ENCODE data around the gene TPX2.

DNA sequence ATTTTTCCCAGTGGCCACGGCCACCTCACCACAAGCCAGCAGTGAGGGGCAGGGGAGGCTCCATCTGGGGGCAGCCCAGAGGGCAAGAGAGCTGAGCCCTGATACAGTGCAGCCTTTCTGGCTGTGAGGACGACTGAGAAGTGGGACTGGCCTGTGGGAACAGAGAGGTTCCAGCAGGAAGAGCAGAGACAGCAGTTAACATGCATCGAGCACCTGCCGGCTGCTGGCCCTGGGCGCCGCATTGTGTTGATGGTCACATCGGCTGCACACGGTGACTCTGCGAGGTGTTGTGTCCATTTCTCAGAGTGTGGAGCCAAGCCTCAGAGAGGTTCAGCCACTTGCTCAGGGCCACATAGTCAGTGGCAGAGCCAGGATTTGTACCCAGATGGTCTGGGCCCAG is 96.5 kb downstream of the TPX2 start:
- TF ChIP-seq SIN3A (conservative IDR thresholded peaks at IDR 0.05 in 1 of 2, IDR thresholded peaks at IDR 0.05 in 1 of 2; ENCODE audit: low read depth in 1 of 2, low read length in 2 of 2) (no peak), CTCF (IDR thresholded peaks at IDR 0.05; ENCODE audit: control extremely low read depth in 1 of 3, insufficient read depth in 1 of 3, low read depth in 1 of 3, low read length in 3 of 3) (no peak), CHD2 (IDR thresholded peaks at IDR 0.05; ENCODE audit: low read length) (no peak), KDM5A (IDR thresholded peaks at IDR 0.05; ENCODE audit: low read length) (no peak), RAD21 (IDR thresholded peaks at IDR 0.05 in 1 of 2, conservative IDR thresholded peaks at IDR 0.05 in 1 of 2; ENCODE audit: low read depth in 2 of 2, low read length in 2 of 2) (no peak), MAX (IDR thresholded peaks at IDR 0.05) (no peak), POLR2AphosphoS5 (IDR thresholded peaks at IDR 0.05; ENCODE audit: low read depth, low read length) (no peak), SRF (IDR thresholded peaks at IDR 0.05; ENCODE audit: low read depth, low read length) (no peak), NRF1 (IDR thresholded peaks at IDR 0.05; ENCODE audit: low read depth, low read length) (no peak), USF2 (IDR thresholded peaks at IDR 0.05; ENCODE audit: low read length) (no peak), YY1 (IDR thresholded peaks at IDR 0.05; ENCODE audit: low read depth, low read length) (no peak)
